IPS-18a (cell line): ENCODE data around the gene CCER1.

Source experiments
- H3K27ac ChIP-seq: one replicate; pipeline ENCODE4 v1.5.1; 2013; ENCODE audit warnings: low read length
- H3K27me3 ChIP-seq: one replicate; pipeline ENCODE4 v1.6.1; 2013; ENCODE audit warnings: mild to moderate bottlenecking, low read length; ENCODE audit not compliant: control insufficient read depth, insufficient read depth
- H3K36me3 ChIP-seq: one replicate; pipeline ENCODE4 v1.6.1; 2013; ENCODE audit warnings: low read depth, low read length; ENCODE audit not compliant: control insufficient read depth
- H3K4me1 ChIP-seq: one replicate; pipeline ENCODE4 v1.6.1; 2013; ENCODE audit warnings: low read depth, low read length; ENCODE audit not compliant: control insufficient read depth
- H3K4me3 ChIP-seq: one replicate; pipeline ENCODE4 v1.5.1; 2013; ENCODE audit warnings: low read length
- H3K9ac ChIP-seq: one replicate; pipeline ENCODE4 v1.6.1; 2013; ENCODE audit warnings: mild to moderate bottlenecking, low read length, moderate library complexity
- H3K9me3 ChIP-seq: one replicate; pipeline ENCODE4 v1.6.1; 2013; ENCODE audit warnings: low read depth, low read length; ENCODE audit not compliant: control insufficient read depth

CCER1 gene

DNA sequence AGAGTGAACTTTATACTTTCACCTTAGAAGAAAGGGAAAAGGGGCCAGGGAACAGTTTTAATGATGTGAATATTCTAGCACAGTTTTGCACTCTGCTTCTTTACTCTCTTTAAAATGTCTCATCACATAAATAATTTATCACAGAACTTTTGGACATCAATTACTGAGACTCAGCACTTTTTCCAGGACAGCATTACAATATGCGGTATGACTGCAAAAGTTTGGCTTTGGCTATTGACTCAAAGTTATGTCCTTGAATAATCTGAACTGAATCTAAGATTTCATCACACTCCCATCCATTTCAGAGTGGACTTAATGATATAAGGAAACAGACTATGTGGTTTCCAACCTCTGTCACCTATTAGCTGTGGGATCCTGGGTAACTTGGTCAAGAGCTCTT, 11.7 kb downstream of the CCER1 start:
- Histone ChIP-seq H3K27ac (no peak overlapping the region), H3K36me3 (no peaks in the 10 kb centered on the region), H3K9ac (no peak overlapping the region), H3K27me3 (no peaks in the 10 kb centered on the region), H3K4me3 (no peak overlapping the region), H3K4me1 (no peaks in the 10 kb centered on the region), H3K9me3 (no peaks in the 10 kb centered on the region)

DNA sequence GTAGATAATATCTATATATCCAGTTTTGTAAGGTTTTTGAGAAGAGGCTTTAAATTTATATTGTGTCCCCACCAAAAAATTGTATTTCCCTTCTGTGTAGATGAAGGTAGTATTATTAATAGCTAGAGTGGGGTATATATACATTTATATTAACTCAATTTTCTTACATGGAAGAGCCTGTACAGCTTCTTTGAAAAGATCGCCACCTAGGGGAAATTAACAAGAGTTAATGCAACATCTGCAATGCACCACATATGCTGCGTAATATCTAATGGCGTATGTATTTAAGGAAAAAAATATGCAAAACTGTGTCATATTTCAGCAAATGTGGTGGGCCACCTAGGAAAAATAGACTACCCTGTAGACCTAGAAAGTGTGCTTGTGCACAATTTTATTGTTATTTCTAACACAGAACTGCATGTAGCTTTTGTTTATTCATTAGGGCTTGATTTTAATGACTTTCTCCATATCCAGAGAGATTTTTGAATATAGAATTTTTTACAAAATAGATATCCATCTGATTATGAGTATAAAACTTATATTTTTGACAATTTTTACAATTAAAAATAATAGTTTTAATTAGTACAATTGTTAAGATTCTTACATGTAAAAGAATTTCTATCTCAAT, 14.0 kb downstream of the CCER1 start:
- Histone ChIP-seq H3K27ac (no peak overlapping the region), H3K9ac (no peak overlapping the region), H3K36me3 (no peaks in the 10 kb centered on the region), H3K27me3 (no peaks in the 10 kb centered on the region), H3K4me1 (no peaks in the 10 kb centered on the region), H3K9me3 (no peaks in the 10 kb centered on the region), H3K4me3 (no peak overlapping the region)

DNA sequence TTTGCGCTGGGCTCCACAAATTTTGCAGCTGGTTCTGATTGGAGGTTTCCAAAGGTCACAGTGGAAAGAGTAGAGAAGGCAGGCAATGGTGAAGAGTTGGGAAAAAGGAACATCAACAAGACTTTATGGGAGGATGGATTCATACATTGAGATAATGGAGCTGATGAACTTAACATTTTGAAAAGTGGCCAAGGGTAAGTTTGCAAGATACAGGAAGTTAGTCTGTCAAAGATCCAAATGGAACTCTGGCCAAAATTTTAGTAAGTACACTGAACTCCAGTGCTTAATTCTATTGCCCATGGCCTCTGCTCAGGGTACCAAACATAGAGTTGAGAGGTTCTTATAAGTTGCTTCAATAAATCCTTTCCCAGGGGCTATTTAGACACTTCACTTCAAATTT, 15.6 kb downstream of the CCER1 start:
- H3K36me3 ChIP-seq = no peaks in the 10 kb centered on the region
- no peaks in the 10 kb centered on the region for H3K9me3 ChIP-seq
- no peaks in the 10 kb centered on the region for H3K4me1 ChIP-seq
- H3K9ac ChIP-seq = no peak overlapping the region
- no peak overlapping the region for H3K4me3 ChIP-seq
- H3K27me3 ChIP-seq = no peaks in the 10 kb centered on the region
- H3K27ac ChIP-seq = no peak overlapping the region

DNA sequence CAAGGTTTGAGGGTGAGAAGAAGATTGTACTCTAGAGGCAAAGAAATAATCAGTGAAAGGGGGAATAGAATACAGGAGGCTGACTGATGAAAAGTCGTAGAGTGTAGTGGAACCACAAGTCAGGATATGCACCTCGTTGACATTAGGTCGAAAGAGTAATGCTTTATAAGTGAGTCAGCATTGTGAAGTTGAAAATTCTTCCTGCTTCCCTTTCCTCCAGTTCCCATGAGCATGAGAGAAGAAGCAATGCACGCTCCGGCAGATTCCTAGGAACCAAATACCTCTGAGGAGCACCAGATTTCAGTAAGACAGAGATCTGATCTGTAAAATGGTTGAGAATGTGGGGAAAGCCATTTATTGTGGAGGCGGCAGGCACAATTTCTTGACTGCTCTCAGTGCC, 16.5 kb downstream of the CCER1 start:
- H3K9ac ChIP-seq = no peak overlapping the region
- no peak overlapping the region for H3K27ac ChIP-seq
- H3K27me3 ChIP-seq = no peaks in the 10 kb centered on the region
- H3K36me3 ChIP-seq = no peaks in the 10 kb centered on the region
- H3K9me3 ChIP-seq = no peaks in the 10 kb centered on the region
- no peak overlapping the region for H3K4me3 ChIP-seq
- H3K4me1 ChIP-seq = no peaks in the 10 kb centered on the region

DNA sequence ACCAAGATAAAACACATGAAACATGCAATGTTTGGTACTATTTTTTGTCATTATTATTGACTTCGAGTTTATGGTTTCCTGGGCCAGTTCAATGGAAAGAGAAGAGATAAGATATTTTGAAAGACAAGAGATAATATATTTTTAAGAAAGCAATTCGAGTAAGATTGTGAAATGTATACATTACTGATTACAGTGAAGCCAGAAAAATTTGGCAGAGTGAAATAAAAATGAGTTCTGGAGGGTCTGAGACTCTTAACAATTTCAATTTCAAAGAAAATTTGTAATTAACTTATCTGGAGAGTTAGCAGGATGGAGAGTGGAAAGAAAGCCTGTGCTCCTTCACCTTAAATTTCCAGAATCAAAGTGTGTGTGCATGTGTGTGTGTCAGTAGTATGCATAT, 17.3 kb downstream of the CCER1 start:
- H3K4me3 ChIP-seq = no peak overlapping the region
- H3K36me3 ChIP-seq = no peaks in the 10 kb centered on the region
- H3K27me3 ChIP-seq = no peaks in the 10 kb centered on the region
- no peaks in the 10 kb centered on the region for H3K4me1 ChIP-seq
- H3K9me3 ChIP-seq = no peaks in the 10 kb centered on the region
- no peak overlapping the region for H3K9ac ChIP-seq
- no peak overlapping the region for H3K27ac ChIP-seq

DNA sequence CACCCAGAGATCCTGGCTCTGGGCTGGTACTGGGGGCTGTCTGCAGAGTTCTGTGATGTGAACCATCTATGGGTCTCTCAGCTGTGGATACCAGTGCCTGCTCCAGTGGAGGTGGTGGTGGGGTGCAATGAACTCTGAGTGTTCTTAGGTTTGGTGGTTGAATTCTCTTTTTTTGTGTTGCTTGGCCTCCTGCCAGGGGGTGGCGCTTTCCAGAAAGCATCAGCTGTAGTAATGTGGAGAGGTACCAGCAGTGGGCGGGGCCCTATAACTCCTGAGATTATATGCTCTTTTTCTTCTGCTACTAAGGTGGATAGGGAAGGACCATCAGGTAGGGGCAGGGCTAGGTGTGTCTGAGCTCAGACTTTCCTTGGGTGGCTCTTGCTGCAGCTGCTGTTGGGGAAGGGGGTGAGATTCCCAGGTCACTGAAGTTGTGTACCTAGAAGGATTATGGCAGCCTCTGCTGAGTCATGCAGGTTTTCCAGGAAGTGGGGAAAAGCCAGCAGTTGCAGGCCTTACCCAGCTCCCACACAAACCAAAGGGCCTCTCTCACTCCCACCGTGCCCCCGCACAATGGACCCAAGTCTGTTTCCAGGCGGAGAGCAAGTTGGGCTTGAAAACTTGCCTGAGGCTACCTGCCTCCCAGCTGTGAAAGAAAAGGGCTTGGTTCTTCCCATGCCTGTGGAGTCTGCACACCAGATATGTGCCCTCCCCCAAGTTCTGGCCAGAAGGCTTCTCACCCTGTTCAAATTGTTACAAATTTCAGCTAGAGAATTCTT, 18.6 kb downstream of the CCER1 start:
- no peaks in the 10 kb centered on the region for H3K4me1 ChIP-seq
- no peak overlapping the region for H3K9ac ChIP-seq
- no peak overlapping the region for H3K4me3 ChIP-seq
- no peaks in the 10 kb centered on the region for H3K36me3 ChIP-seq
- H3K27me3 ChIP-seq = no peaks in the 10 kb centered on the region
- H3K27ac ChIP-seq = no peak overlapping the region
- no peaks in the 10 kb centered on the region for H3K9me3 ChIP-seq

DNA sequence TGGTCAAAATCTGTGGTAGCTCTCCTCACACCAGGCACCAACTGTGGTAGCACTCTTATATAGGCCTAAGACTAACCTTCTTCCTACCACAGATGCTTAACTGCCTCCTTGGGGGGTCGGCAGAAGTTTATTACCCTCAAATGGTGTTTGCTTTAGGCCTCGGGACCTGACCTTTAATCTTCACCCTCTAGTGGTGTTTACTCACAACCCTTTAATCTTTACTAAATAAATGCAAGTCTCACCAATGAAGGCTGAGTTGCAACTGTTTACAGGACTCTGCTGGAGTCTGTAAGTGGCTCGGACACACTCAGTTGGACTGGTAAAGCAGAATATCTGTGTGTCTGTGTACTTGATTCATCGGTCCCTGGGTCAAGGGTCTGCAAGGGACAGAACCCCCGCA, 29.4 kb downstream of the CCER1 start:
- no peaks in the 10 kb centered on the region for H3K4me1 ChIP-seq
- no peaks in the 10 kb centered on the region for H3K9me3 ChIP-seq
- H3K9ac ChIP-seq = no peak overlapping the region
- no peaks in the 10 kb centered on the region for H3K36me3 ChIP-seq
- H3K27ac ChIP-seq = no peak overlapping the region
- no peaks in the 10 kb centered on the region for H3K27me3 ChIP-seq
- H3K4me3 ChIP-seq = no peak overlapping the region

DNA sequence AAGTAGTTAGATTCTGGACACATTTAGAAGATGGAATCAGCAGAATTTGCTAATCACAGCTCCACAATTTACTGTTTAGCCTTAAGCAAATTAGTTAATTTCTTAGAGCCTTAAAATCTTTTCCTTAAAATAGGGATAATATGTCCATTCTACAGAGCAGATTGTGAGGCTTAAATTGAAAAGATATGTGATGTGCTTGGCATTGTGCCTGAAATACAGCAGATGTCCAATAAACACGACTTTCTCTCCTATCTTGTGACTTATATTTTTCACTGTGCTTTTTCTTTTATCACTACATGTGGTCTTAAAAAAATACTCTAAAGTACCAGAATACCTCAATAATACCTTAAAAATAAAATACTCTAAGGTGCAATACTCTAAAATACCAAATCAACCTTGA, 30.6 kb downstream of the CCER1 start:
- Histone ChIP-seq H3K36me3 (no peaks in the 10 kb centered on the region), H3K9ac (no peak overlapping the region), H3K4me3 (no peak overlapping the region), H3K4me1 (no peaks in the 10 kb centered on the region), H3K27ac (no peak overlapping the region), H3K9me3 (no peaks in the 10 kb centered on the region), H3K27me3 (no peaks in the 10 kb centered on the region)

DNA sequence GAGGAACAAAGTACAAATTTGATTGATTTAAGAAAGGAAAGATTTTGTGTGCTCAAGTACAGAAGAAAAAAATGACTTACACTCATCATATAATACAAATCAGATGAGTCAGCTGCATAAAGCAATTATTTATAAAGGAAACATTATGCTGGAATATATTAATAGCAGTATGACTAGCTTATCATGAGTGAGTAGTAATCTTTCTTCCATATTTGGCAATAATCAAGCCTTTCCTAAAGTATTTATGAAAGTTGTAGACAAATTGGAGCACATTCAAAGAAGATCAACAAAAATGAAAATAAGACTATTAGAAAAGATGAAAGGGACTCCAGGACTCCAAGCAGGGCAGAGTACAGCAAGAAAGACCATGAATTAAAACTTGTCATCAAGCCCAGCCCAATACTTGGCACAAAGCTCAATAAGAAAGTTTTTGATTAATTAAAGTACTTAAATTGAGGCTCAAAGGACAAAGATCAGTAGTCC, 32.8 kb downstream of the CCER1 start:
- Histone ChIP-seq H3K4me3 (no peak overlapping the region), H3K27ac (no peak overlapping the region), H3K27me3 (no peaks in the 10 kb centered on the region), H3K9me3 (no peaks in the 10 kb centered on the region), H3K9ac (no peak overlapping the region), H3K4me1 (no peaks in the 10 kb centered on the region), H3K36me3 (no peaks in the 10 kb centered on the region)

DNA sequence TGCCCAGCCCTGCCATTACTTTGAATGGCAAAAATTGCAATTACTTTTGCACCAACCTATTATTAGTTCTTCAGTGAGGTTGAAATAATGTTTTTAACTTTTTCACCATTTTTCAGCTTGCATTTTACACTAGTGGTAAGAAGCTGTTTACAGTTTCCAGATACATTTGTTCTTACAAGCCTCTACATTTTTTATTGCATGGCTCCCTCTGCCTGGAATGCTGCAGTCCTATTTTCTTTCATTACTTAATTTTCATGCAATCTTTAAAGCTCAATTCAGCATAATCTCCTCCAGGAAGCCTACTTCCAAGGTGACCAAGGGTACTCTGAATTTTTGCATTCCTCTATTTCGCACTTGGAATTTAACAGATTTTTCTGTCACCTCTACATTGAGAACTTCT, 33.4 kb downstream of the CCER1 start:
- no peak overlapping the region for H3K27ac ChIP-seq

DNA sequence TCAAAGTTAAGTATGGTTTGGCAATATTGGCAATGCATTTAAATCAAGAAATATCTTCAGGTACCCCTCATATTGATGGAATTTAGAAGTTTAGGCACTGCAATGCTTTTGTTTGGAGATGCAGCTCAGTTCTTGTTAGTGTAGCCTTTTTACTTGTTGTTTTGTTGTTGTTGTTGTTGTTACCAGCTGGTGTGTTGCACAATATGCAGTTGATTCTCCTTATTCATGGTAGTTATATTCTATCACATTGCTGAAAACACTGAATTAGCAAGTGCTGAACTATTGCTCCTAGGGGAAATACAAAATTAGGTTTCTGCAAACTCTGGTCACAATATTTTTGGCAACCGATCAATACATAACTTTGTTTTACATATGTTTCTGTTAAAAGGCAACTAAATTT, 34.8 kb downstream of the CCER1 start:
- no peaks in the 10 kb centered on the region for H3K36me3 ChIP-seq

More for the DNA sequence above, 33.4 kb downstream of the CCER1 start:
- no peaks in the 10 kb centered on the region for H3K36me3 ChIP-seq
- H3K4me3 ChIP-seq = no peak overlapping the region
- no peaks in the 10 kb centered on the region for H3K9me3 ChIP-seq
- no peaks in the 10 kb centered on the region for H3K4me1 ChIP-seq
- H3K9ac ChIP-seq = no peak overlapping the region
- H3K27me3 ChIP-seq = no peaks in the 10 kb centered on the region

DNA sequence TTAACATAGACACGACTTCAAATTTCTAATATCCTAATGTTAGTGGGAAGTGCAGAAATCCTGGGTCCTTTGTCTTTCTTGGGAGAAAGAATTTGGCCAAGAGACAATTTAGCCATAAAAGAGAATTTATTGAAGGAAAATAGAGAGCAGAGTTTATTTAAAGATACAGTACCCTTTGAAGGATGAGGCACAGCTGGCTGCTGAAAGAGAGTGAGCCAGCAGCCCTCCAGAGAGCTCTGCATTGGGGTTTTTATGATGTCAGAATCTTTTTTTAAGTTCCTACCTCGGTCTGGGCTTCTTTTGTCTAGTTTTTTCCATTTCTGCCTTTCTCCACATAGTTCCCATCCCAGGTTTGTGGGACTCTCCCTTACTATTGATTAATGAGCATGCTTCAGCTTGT, 37.5 kb downstream of the CCER1 start:
- Histone ChIP-seq H3K36me3 (no peaks in the 10 kb centered on the region), H3K4me3 (no peak overlapping the region), H3K4me1 (no peaks in the 10 kb centered on the region), H3K9ac (no peak overlapping the region), H3K27ac (no peak overlapping the region), H3K9me3 (no peaks in the 10 kb centered on the region), H3K27me3 (no peaks in the 10 kb centered on the region)

More for the DNA sequence above, 34.8 kb downstream of the CCER1 start:
- Histone ChIP-seq H3K4me3 (no peak overlapping the region), H3K27me3 (no peaks in the 10 kb centered on the region), H3K9ac (no peak overlapping the region), H3K9me3 (no peaks in the 10 kb centered on the region), H3K4me1 (no peaks in the 10 kb centered on the region), H3K27ac (no peak overlapping the region)
